K562 (cell line): ENCODE data around the gene PDE4D. TPM values are rescaled to one million over a fixed set of nuclear protein-coding genes. Genes with fewer than 3 reads are reported as not detected.

Source experiments
- ATAC-seq: fragments of 200-7000 bp; cut with Tn5 transposase; 3 replicates; pipeline ENCODE4 v1.9.1; 2020; ENCODE audit warnings: moderate library complexity
- BruUV-seq: library from RNA; stranded (reverse); fragments of 400-500 nt; replicated peaks from 2 replicates; lab custom pipeline; 2021; lab: Mats Ljungman, UMichigan
- CTCF ChIA-PET: fragments of 300-600 bp; formaldehyde crosslinking; extraction: SDS; loops from one replicate; lab custom pipeline; 2021; ENCODE audit warnings: low intra/inter-chr PET ratio; lab: Yijun Ruan, JAX
- POLR2A ChIA-PET: fragments of 300-600, 350-650 bp; sonication (Branson Sonifier 250); formaldehyde crosslinking; extraction: SDS; loops from one replicate; lab custom pipeline; 2021; ENCODE audit warnings: antibody characterized with exemption, inconsistent platforms; lab: Yijun Ruan, JAX
- DNase-seq, 4 experiments: peaks; one replicate each; pipeline versions ENCODE4 v3.0.0 to v3.0.0-alpha.2; 2011 to 2018; ENCODE audit warnings: low spot score in 3 of 4, mixed read lengths in 3 of 4; ENCODE audit errors: extremely low read depth in 1 of 4
- FAIRE-seq: peaks from 2 replicates; lab custom pipeline; 2011; peaks lifted over from hg19 to GRCh38; lab: Jason Lieb, UNC
- H2AFZ ChIP-seq: 2 replicates; pipeline ENCODE4 v1.6.0; 2011; ENCODE audit warnings: low read depth, low read length, control low read depth, inconsistent platforms
- H3K27ac ChIP-seq: fragments of 200-600 bp; 3 replicates; pipeline ENCODE4 v1.8.0; 2011; ENCODE audit warnings: low read depth, mild to moderate bottlenecking, control low read depth, inconsistent platforms, low read length, moderate library complexity, mixed read lengths; ENCODE audit errors: extremely low read depth
- H3K27me3 ChIP-seq, 2 experiments: fragments of 300-600 bp in 1 of 2; 2 replicates in 1 of 2; 3 replicates in 1 of 2; pipeline versions ENCODE4 v1.6.0 to v1.8.0; 2011; ENCODE audit warnings: inconsistent platforms in 2 of 2, low read length in 2 of 2, mild to moderate bottlenecking in 1 of 2, mixed read lengths in 1 of 2, moderate library complexity in 1 of 2; ENCODE audit not compliant: control insufficient read depth in 2 of 2, insufficient read depth in 2 of 2
- H3K36me3 ChIP-seq: fragments of 300-600 bp; 3 replicates; pipeline ENCODE4 v1.8.0; 2011; ENCODE audit warnings: mild to moderate bottlenecking, low read length, inconsistent platforms; ENCODE audit not compliant: control insufficient read depth, insufficient read depth
- H3K4me1 ChIP-seq, 2 experiments: fragments of 200-600 bp in 1 of 2; replicated peaks in 1 of 2; 2 replicates in 1 of 2; 3 replicates in 1 of 2; pipeline versions ENCODE4 v1.5.1 to v1.8.0; 2011; ENCODE audit warnings: inconsistent platforms in 2 of 2, low read length in 2 of 2, mild to moderate bottlenecking in 1 of 2, mixed read lengths in 1 of 2, moderate library complexity in 1 of 2; ENCODE audit not compliant: control insufficient read depth in 2 of 2, insufficient read depth in 2 of 2
- H3K4me2 ChIP-seq: 2 replicates; pipeline ENCODE4 v1.6.1; 2011; ENCODE audit warnings: low read length, control low read depth, inconsistent platforms, mixed read lengths; ENCODE audit not compliant: insufficient read depth
- H3K4me3 ChIP-seq: fragments of 200-600 bp; sonication (generic), shearing (Covaris generic); 2 replicates; pipeline ENCODE4 v1.5.1; 2016; ENCODE audit warnings: control low read depth, inconsistent platforms
- H3K79me2 ChIP-seq: fragments of 200-600 bp; 3 replicates; pipeline ENCODE4 v1.8.0; 2011; ENCODE audit warnings: low read length, inconsistent platforms; ENCODE audit not compliant: control insufficient read depth, insufficient read depth
- H3K9ac ChIP-seq, 2 experiments: 2 replicates each; pipeline versions ENCODE4 v1.6.0 to v1.6.1; 2011; ENCODE audit warnings: low read depth in 2 of 2, low read length in 2 of 2, control low read depth in 1 of 2, inconsistent platforms in 1 of 2, mild to moderate bottlenecking in 1 of 2, mixed read lengths in 1 of 2; ENCODE audit not compliant: insufficient read depth in 1 of 2
- H3K9me1 ChIP-seq: one replicate; pipeline ENCODE4 v1.6.0; 2011; ENCODE audit warnings: inconsistent platforms, mild to moderate bottlenecking, low read length, moderate library complexity; ENCODE audit not compliant: control insufficient read depth, insufficient read depth
- H3K9me3 ChIP-seq: replicated peaks from 2 replicates; pipeline ENCODE4 v1.5.1; 2011; ENCODE audit warnings: low read depth, low read length, inconsistent platforms; ENCODE audit not compliant: control insufficient read depth, insufficient read depth
- H4K20me1 ChIP-seq: replicated peaks from 2 replicates; pipeline ENCODE4 v1.6.1; 2011; ENCODE audit warnings: low read length, inconsistent platforms, mixed read lengths; ENCODE audit not compliant: control insufficient read depth, insufficient read depth
- ATF3 ChIP-seq, 2 experiments: fragments of 450-650 bp in 1 of 2; sonication (generic) in 1 of 2; formaldehyde crosslinking in 1 of 2; IDR thresholded peaks in 1 of 2; conservative IDR thresholded peaks in 1 of 2; 2 replicates each; pipeline versions ENCODE4 v1.6.1 to v1.8.1; 2016 to 2023; ENCODE audit warnings: mild to moderate bottlenecking in 2 of 2, moderate library complexity in 2 of 2, inconsistent platforms in 1 of 2, missing genetic modification reagents in 1 of 2
- BRD4 ChIP-seq: fragments of 200-600 bp; sonication (generic); IDR thresholded peaks from 2 replicates; pipeline ENCODE4 v1.6.1; 2017; ENCODE audit warnings: inconsistent platforms
- E2F6 ChIP-seq, 2 experiments: IDR thresholded peaks; 2 replicates each; pipeline ENCODE4 v1.6.1; 2011; ENCODE audit warnings: borderline replicate concordance in 1 of 2, control low read depth in 1 of 2, low read depth in 1 of 2, low read length in 1 of 2, mild to moderate bottlenecking in 1 of 2, mixed read lengths in 1 of 2, moderate library complexity in 1 of 2; ENCODE audit not compliant: insufficient read depth in 1 of 2, insufficient read length in 1 of 2, poor library complexity in 1 of 2, severe bottlenecking in 1 of 2; ENCODE audit errors: extremely low read depth in 1 of 2
- NCOR1 ChIP-seq: fragments of 450-650 bp; IDR thresholded peaks from 2 replicates; pipeline ENCODE4 v1.6.1; 2016; ENCODE audit warnings: mild to moderate bottlenecking, moderate library complexity
- PATZ1 ChIP-seq: fragments of 250-450 bp; sonication (Bioruptor Pico); IDR thresholded peaks from 2 replicates; pipeline ENCODE4 v1.5.0; 2020; ENCODE audit warnings: mild to moderate bottlenecking, borderline replicate concordance
- SIN3A ChIP-seq, 2 experiments: fragments of 150-350 bp in 1 of 2; IDR thresholded peaks; 2 replicates each; pipeline ENCODE4 v1.6.1; 2011 to 2016; ENCODE audit warnings: borderline replicate concordance in 2 of 2, low read depth in 2 of 2, low read length in 2 of 2, mild to moderate bottlenecking in 2 of 2, moderate library complexity in 2 of 2; ENCODE audit not compliant: control insufficient read depth in 1 of 2
- ZFP30 ChIP-seq: fragments of 250-450 bp; sonication (Bioruptor Pico); IDR thresholded peaks from 2 replicates; pipeline ENCODE4 v1.8.0; 2022; ENCODE audit warnings: moderate library complexity, mild to moderate bottlenecking, inconsistent platforms, borderline replicate concordance
- ZNF124 ChIP-seq: sonication (generic); formaldehyde crosslinking; IDR thresholded peaks from 2 replicates; pipeline ENCODE4 v1.8.1; 2022; ENCODE audit warnings: missing genetic modification reagents
- ZNF165 ChIP-seq: fragments of 250-450 bp; sonication (Bioruptor Pico); IDR thresholded peaks from 2 replicates; pipeline ENCODE4 v1.4.0; 2020; ENCODE audit warnings: borderline replicate concordance
- ZNF354B ChIP-seq: fragments of 250-450 bp; sonication (Bioruptor Pico); IDR thresholded peaks from 2 replicates; pipeline ENCODE4 v1.4.0; 2020
- ZNF398 ChIP-seq: fragments of 250-450 bp; sonication (Bioruptor Pico); IDR thresholded peaks from 2 replicates; pipeline ENCODE4 v1.8.0; 2021; ENCODE audit warnings: moderate library complexity, mild to moderate bottlenecking, inconsistent platforms
- ZZZ3 ChIP-seq: fragments of 450-650 bp; IDR thresholded peaks from 2 replicates; pipeline ENCODE4 v1.6.1; 2016; ENCODE audit warnings: antibody characterized with exemption, mild to moderate bottlenecking, moderate library complexity
- WGBS: fragments of 100-300 bp; shearing (Covaris generic); methylation state at CpG from one replicate; pipeline ENCODE4 v1.1.6; 2016; ENCODE audit warnings: low coverage, mixed read lengths; ENCODE audit not compliant: insufficient coverage; ENCODE audit errors: missing lambda C conversion rate; 5-methylcytosine and 5-hydroxymethylcytosine counted together
- in situ Hi-C: fragments of 300-500 bp; cut with MboI; formaldehyde crosslinking; loops from 4 replicates; pipeline ENCODE4 v1.15.0; 2018; ENCODE audit warnings: inconsistent platforms, mixed read lengths
- intact Hi-C: fragments of 100-400 bp; cut with micrococcal nuclease; formaldehyde crosslinking; loops from 2 replicates; pipeline ENCODE4 v1.14.2; 2022
- polyA plus RNA-seq, 8 experiments: library from polyadenylated mRNA; depleted of rRNA in 4 of 8; stranded (reverse) in 5 of 8; unstranded in 3 of 8; fragments of >200 nt; fragmentation: Nextera tagmentation in 2 of 8; fragmentation: Illumina TruSeq in 1 of 8; extraction: Ambion mirVana in 2 of 8; extraction: Trizol in 1 of 8; gene quantifications; 2 replicates each; pipeline versions ENCODE4 v1.2.1 to v1.2.3, GENCODE V29; 2011 to 2014; ENCODE audit warnings: inconsistent platforms in 1 of 8, missing spikeins in 1 of 8
- total RNA-seq, 7 experiments: library from RNA; depleted of rRNA in 6 of 7; stranded (reverse); fragments of >200 nt in 6 of 7; fragmentation: Illumina TruSeq in 2 of 7; extraction: Trizol in 2 of 7; gene quantifications; 2 replicates each; pipeline versions ENCODE4 v1.2.1 to v1.2.3, GENCODE V29; 2011 to 2021; ENCODE audit warnings: low replicate concordance in 1 of 7

PDE4D gene
- total and polyA plus RNA-seq, 9 of the 15 experiments (the other 6 are each of a cell fraction or from before 2014, with no cell fraction given): 0.04 to 0.46 (median 0.13) TPM

GRCh38 chr5:59893429-59894227, at the start of gene PDE4D (continued):
- TF ChIP-seq E2F6 (IDR thresholded peaks at IDR 0.05; ENCODE audit: borderline replicate concordance in 1 of 2, extremely low read depth in 1 of 2, insufficient read depth in 1 of 2, insufficient read length in 1 of 2, low read depth in 1 of 2, low read length in 1 of 2, poor library complexity in 1 of 2, severe bottlenecking in 1 of 2): no peak
- TF ChIP-seq, all 486 proteins: peak for 2

- Histone ChIP-seq H2AFZ (no peak overlapping the region), H3K36me3 (no peaks in the 10 kb centered on the region), H3K4me1 (no peaks in the 10 kb centered on the region), H3K9ac (no peak overlapping the region), H3K4me2 (no peak overlapping the region), H3K27ac (no peak overlapping the region), H3K4me3 (no peak overlapping the region), H4K20me1 (no peaks in the 10 kb centered on the region), H3K9me1 (no peaks in the 10 kb centered on the region), H3K9me3 (no peaks in the 10 kb centered on the region), H3K79me2 (no peaks in the 10 kb centered on the region), H3K27me3 (no peaks in the 10 kb centered on the region)
- 0% methylated on average over 3 of the region's 3 CpGs for WGBS
- in situ Hi-C loops: no loop called here
- intact Hi-C loops: no loop called here
- no peak for ATAC-seq
- ChIA-PET POLR2A (no interaction called here), CTCF (no interaction called here)
- DNase-seq: no peak
- no TSS peak for BruUV-seq
- FAIRE-seq: no peak
- no peak for TF ChIP-seq BRD4
- no peak for TF ChIP-seq ZNF354B (CRISPR knock-in tag)
- TF ChIP-seq ZNF165: no peak
- no peak for TF ChIP-seq ZFP30
- TF ChIP-seq ZZZ3: no peak
- no peak for TF ChIP-seq PATZ1 (CRISPR knock-in tag)
- no peak for TF ChIP-seq ATF3 (IDR thresholded peaks at IDR 0.05)
- no peak for TF ChIP-seq ATF3 (CRISPR knock-in tag; conservative IDR thresholded peaks at IDR 0.05)
- no peak for TF ChIP-seq SIN3A (IDR thresholded peaks at IDR 0.05; ENCODE audit: borderline replicate concordance in 2 of 2, control insufficient read depth in 1 of 2, low read depth in 2 of 2, low read length in 2 of 2)
- TF ChIP-seq ZNF398 (CRISPR knock-in tag): no peak
- TF ChIP-seq NCOR1: no peak
- TF ChIP-seq ZNF124: no peak
Measured at GRCh38 chr5:59937633-59938032, 44.1 kb upstream of the PDE4D start.
